OCI-LY7 (cell line): ENCODE measurements around the gene FAM221B.

Experiments
- EZH2phosphoT487 ChIP-seq: fragments of 200-600 bp; sonication (generic); IDR thresholded peaks from 2 replicates; pipeline ENCODE4 v1.6.1; 2018; ENCODE audit warnings: low read depth, borderline replicate concordance, mild to moderate bottlenecking, mixed run types, antibody characterized with exemption, low read length, moderate library complexity, mixed read lengths
- TF ChIP-seq, protein P1 (sequence below): fragments of 200-600 bp; sonication (generic); conservative IDR thresholded peaks from 2 replicates; pipeline ENCODE4 v1.5.1; 2014; ENCODE audit warnings: mild to moderate bottlenecking, antibody characterized with exemption, low read length, moderate library complexity, mixed read lengths

- TF ChIP-seq, protein P1, sequence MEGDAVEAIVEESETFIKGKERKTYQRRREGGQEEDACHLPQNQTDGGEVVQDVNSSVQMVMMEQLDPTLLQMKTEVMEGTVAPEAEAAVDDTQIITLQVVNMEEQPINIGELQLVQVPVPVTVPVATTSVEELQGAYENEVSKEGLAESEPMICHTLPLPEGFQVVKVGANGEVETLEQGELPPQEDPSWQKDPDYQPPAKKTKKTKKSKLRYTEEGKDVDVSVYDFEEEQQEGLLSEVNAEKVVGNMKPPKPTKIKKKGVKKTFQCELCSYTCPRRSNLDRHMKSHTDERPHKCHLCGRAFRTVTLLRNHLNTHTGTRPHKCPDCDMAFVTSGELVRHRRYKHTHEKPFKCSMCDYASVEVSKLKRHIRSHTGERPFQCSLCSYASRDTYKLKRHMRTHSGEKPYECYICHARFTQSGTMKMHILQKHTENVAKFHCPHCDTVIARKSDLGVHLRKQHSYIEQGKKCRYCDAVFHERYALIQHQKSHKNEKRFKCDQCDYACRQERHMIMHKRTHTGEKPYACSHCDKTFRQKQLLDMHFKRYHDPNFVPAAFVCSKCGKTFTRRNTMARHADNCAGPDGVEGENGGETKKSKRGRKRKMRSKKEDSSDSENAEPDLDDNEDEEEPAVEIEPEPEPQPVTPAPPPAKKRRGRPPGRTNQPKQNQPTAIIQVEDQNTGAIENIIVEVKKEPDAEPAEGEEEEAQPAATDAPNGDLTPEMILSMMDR, result no peak
- TF ChIP-seq EZH2phosphoT487, result no peak
Observed at GRCh38 chr9:35834260-35835215, 6.0 kb upstream of the FAM221B start.
